Limb (tissue), 2 donors: ENCODE results near the gene USP48.
"Not testable (repeated sequence)": the region's sequence is repeated elsewhere in the genome, so short reads cannot be mapped to it uniquely, and the experiment has no call there.

Experiments used
- DNase-seq, 2 donors: peaks; one replicate each; pipeline ENCODE4 v3.0.0-alpha.2; 2016; ENCODE audit errors: extremely low spot score in 2 of 2

The USP48 gene

GRCh38 chr1:21701401-21701800 lies 81.5 kb downstream of the USP48 start:
- no peak for DNase-seq

DNA sequence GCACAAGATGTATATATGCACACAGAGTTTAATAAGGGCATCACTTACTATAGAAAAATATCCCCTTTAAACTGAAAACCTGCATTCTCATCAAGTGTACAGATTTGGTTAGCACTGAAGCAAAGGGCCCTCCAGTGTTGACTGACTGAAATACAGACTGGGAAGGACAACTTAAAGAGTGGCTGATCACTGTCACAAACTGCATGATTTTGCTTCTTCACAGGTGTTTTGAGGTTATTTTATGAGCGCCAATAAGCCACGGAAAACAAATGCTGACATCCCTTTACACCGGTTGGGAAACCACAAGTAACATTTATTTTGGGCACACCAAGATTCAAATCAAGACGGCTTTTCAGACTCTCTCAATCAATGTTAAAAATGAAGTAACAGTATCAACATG lies 82.9 kb downstream of the USP48 start:
- no peak for DNase-seq

GRCh38 chr1:21696931-21697330 lies 86.0 kb downstream of the USP48 start:
- no peak for DNase-seq

DNA sequence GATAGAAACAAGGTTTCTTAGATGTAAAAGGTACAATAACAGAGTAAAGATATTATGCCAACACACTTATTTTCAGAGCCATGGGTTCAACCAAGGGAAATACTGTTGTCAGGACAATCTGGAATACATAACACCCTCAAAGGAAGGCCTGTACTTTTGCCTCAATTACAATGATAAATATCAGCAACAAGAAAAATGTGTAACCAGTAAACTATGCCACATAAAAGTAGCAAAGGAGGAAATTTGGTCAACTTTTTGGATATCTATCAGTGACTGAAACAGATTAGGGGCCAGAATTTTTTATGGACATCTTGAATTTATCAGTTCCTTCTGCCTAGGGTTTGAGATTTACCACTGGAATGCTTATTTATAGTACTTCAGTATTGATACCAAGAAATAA lies 89.2 kb downstream of the USP48 start:
- DNase-seq = no peak

- no peak for DNase-seq
These were observed 91.2 kb downstream of the USP48 start for GRCh38 chr1:21691739-21692138.

DNA sequence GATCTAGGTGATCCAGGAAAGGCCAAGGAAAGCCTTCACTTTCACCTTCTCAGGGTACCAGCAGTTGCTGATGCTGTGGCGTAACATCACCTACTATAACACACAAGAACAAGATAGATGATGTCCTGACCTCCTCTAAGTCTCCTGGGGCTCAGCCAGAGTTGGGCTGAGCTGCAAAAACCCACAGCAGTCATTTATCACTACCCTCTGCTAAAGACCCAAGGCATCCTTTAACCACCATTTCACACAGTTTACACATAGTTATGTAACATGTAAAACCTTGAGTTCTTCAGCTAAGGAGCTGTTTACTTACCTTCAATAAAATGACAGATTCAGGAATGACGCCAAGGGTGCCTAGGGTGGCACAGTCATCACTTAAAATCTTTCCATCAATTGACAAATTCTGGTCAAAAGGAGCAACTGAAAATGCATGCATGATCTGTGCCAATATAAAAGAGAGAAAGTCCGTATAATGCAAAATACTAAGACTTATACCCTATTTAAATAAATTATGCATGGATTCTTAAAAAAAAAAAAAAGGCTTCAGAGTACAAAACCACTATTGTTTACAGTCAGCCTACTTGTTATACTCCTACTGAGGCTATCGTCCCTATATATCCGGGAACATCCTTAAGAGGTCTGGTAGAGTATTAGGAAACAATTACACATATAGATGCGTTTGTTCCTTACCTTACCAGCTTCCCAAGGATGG lies 93.1 kb downstream of the USP48 start:
- DNase-seq = no peak

GRCh38 chr1:21687081-21687529 lies 95.8 kb downstream of the USP48 start:
- DNase-seq = no peak

GRCh38 chr1:21685946-21686678 lies 96.8 kb downstream of the USP48 start:
- DNase-seq = no peak

DNA sequence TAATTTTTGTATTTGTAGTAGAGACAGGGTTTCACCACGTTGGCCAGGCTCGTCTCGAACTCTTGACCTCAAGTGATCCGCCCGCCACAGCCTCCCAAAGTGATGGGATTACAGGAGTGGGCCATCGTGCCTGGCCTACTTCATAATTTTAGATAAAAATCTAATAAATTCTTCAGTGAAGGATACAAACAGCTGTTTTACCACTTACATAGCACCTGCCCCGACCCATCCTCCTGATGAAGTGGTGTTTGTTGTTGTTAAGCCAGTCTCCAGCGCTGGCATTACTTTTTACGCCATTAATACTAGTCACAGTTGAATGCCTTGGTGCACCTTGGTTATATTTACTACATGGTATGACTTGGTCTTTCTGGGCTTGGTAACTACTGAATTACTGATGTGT lies 101.5 kb downstream of the USP48 start:
- DNase-seq = no peak

- DNase-seq = no peak
These were observed 102.0 kb downstream of the USP48 start for GRCh38 chr1:21680918-21681317.

GRCh38 chr1:21680381-21680780 lies 102.6 kb downstream of the USP48 start:
- DNase-seq = no peak

- no peak for DNase-seq
These were observed 105.8 kb downstream of the USP48 start for GRCh38 chr1:21677168-21677567.

- no peak for DNase-seq
These were observed 108.0 kb downstream of the USP48 start for GRCh38 chr1:21674957-21675356.

GRCh38 chr1:21673853-21674252 lies 109.1 kb downstream of the USP48 start:
- not testable (repeated sequence) for DNase-seq

GRCh38 chr1:21673277-21673780 lies 109.6 kb downstream of the USP48 start:
- peak; percentile 58 to 70 for DNase-seq

DNA sequence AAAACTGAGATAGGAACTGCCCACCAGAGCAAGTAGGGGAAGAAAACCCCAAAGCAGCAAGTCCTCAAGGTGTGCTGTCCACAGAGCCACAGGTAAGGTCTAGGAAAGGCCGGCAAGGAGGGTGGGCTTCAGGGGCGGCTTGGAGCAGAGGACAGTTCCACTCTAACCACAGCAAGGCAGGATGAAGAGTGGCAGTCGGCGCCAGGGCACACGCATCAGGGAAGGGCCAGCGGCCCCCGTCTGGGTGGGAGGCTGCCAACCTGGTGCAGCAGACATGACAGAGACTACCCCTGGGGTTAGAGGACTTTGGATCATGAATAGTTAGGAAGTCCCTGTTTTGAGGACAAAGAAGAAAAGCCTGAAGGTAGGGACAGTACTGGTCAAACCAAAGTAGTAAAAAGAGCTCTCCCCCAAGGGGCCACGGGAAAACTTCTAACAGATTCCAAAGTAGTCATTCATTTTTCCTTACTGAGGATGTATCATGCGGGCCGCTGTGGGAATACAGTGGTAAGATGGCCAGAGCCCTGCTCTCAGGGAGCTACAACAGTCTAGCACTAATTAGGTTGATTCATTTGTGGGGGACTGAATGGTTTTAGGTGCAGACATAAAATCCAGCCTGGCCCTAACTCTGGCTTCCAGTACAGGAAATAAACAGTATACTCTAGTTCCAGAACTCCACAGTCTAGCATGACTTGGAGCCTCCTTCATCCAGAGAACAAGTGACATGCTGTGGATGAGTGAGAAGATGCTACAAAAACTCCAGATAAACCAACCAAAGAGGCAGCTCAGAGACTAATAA lies 110.3 kb downstream of the USP48 start:
- DNase-seq = no peak

DNA sequence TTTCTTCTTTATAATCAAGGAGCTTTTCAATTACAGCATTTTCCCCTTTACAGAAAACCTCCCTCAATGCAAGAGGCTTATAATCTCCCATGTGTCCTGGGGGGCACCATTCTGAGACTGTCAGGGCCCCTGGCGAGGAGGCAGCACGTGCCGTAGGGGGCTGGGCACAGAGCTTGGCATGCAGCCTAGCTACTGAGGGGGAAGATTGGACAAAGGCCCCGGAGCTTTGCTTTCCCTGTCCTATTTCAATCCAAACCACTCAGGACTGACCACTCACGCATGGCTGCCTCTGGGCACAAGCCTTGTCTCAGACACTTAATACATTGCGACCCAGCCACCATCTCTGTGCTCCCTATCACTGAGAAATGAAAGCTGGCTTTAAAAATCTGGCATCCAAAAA lies 111.0 kb downstream of the USP48 start:
- DNase-seq = peak in 1 of 2 donors; percentile 40

DNA sequence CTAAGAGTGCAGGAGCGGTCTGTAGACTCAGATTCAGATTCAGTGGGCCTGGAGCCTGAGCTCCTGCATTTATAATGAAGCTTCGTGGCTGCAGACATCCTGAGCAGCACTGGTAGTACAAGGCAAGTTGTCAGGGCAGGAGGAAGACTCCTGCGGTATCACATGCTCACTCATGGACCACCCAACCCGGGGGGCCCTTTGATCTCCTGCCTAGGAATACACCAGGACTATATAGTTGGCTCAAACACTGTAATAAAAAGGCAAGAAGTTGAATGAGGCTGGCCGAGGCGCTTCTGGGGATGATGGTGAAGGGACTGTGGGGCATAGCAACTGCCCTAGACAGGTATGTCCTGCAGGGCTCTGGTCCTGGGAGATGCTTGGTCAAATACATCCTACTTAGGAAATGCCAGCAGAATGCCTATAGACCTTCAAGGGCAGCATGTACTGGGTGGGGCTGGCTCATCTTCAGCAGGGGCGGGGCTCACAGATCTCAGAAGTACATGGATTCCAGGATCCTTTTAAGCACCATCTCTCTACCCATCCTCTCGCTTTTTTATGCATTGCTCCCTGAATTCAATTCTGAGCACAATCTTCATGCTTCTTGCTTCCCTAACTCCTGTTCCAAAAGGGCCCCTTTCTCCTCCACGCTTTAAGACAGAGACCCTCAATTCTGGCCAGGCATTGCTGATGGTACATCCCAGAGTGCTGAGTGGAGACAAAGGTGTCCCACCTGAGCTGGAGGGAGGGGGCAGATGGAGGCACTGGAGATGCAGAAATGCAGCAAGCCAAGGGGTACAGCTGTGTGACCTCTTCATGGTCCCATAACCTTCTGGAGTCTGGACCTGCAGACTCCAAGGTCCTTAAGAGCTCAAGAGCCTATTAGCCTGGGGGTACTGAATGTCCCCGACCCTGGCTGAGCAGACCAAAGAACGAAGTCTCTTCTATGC lies 111.7 kb downstream of the USP48 start:
- DNase-seq = no peak

- no peak for DNase-seq
These were observed 112.7 kb downstream of the USP48 start for GRCh38 chr1:21670059-21670881.
